GM23248 (cell line): ENCODE data around the gene SHISA8. TPM values are rescaled to one million over a fixed set of nuclear protein-coding genes. Genes with fewer than 3 reads are reported as not detected.
A peak's percentile ranks its signal among the peaks of the same experiment; 100 is the strongest.

Experiments used
- DNase-seq: peaks from one replicate; pipeline ENCODE4 v3.0.0-alpha.2; 2015
- H2AFZ ChIP-seq: fragments of 200-600 bp; sonication (generic); 2 replicates; pipeline ENCODE4 v1.6.1; 2016; ENCODE audit warnings: antibody characterized with exemption
- H3F3A ChIP-seq: fragments of 200-600 bp; sonication (generic); 2 replicates; pipeline ENCODE4 v1.6.1; 2016; ENCODE audit warnings: mild to moderate bottlenecking, antibody characterized with exemption, mixed run types; ENCODE audit not compliant: insufficient read depth
- H3K27ac ChIP-seq: fragments of 200-600 bp; sonication (generic); 2 replicates; pipeline ENCODE4 v1.5.1; 2016; ENCODE audit warnings: mild to moderate bottlenecking
- H3K27me3 ChIP-seq: fragments of 200-600 bp; sonication (generic); replicated peaks from 2 replicates; pipeline ENCODE4 v1.6.1; 2016; ENCODE audit warnings: mild to moderate bottlenecking; ENCODE audit not compliant: insufficient read depth
- H3K36me3 ChIP-seq: fragments of 200-600 bp; sonication (generic); 2 replicates; pipeline ENCODE4 v1.6.1; 2016; ENCODE audit warnings: low read depth, mild to moderate bottlenecking
- H3K4me1 ChIP-seq: fragments of 200-600 bp; sonication (generic); 2 replicates; pipeline ENCODE4 v1.6.1; 2016; ENCODE audit warnings: mild to moderate bottlenecking; ENCODE audit not compliant: insufficient read depth
- H3K4me2 ChIP-seq: fragments of 200-600 bp; sonication (generic); one replicate; pipeline ENCODE4 v1.6.1; 2016; ENCODE audit warnings: mild to moderate bottlenecking; ENCODE audit not compliant: unreplicated experiment
- H3K4me3 ChIP-seq: fragments of 200-600 bp; sonication (generic); 2 replicates; pipeline ENCODE4 v1.5.1; 2016; ENCODE audit warnings: mild to moderate bottlenecking
- H3K79me2 ChIP-seq: fragments of 200-600 bp; sonication (generic); 2 replicates; pipeline ENCODE4 v1.6.1; 2016; ENCODE audit warnings: mild to moderate bottlenecking; ENCODE audit not compliant: insufficient read depth
- H3K9ac ChIP-seq: fragments of 200-600 bp; sonication (generic); 2 replicates; pipeline ENCODE4 v1.6.1; 2016; ENCODE audit warnings: mild to moderate bottlenecking
- H3K9me2 ChIP-seq: fragments of 200-600 bp; sonication (generic); 2 replicates; pipeline ENCODE4 v1.6.1; 2016; ENCODE audit warnings: mixed run types, mild to moderate bottlenecking, moderate library complexity; ENCODE audit not compliant: insufficient read depth
- H3K9me3 ChIP-seq: fragments of 200-600 bp; sonication (generic); one replicate; pipeline ENCODE4 v1.6.1; 2017; ENCODE audit warnings: low read depth
- H4K20me1 ChIP-seq: fragments of 200-600 bp; sonication (generic); 2 replicates; pipeline ENCODE4 v1.6.0; 2016; ENCODE audit not compliant: insufficient read depth
- EZH2 ChIP-seq: fragments of 200-600 bp; sonication (generic); IDR thresholded peaks from 2 replicates; pipeline ENCODE4 v1.6.1; 2018; ENCODE audit warnings: antibody characterized with exemption, mild to moderate bottlenecking; ENCODE audit not compliant: insufficient read depth, poor library complexity, severe bottlenecking
- EZH2phosphoT487 ChIP-seq: fragments of 200-600 bp; sonication (generic); IDR thresholded peaks from 2 replicates; pipeline ENCODE4 v1.6.1; 2018; ENCODE audit warnings: antibody characterized with exemption, moderate library complexity, mild to moderate bottlenecking, low read depth; ENCODE audit not compliant: insufficient read depth
- WGBS, 2 experiments: methylation state at CpG; one replicate each; pipeline ENCODE4 v1.1.6; 2015 to 2017; ENCODE audit warnings: low lambda C conversion rate in 2 of 2, low coverage in 1 of 2; ENCODE audit errors: missing lambda C conversion rate in 2 of 2; 5-methylcytosine and 5-hydroxymethylcytosine counted together
- in situ Hi-C: fragments of 300-500 bp; cut with MboI; formaldehyde crosslinking; loops from 2 replicates; pipeline ENCODE4 v1.15.0; 2020
- polyA plus RNA-seq: library from polyadenylated mRNA; unstranded; fragments of >200 nt; fragmentation: Nextera tagmentation; extraction: Ambion mirVana; gene quantifications from 2 replicates; pipeline ENCODE4 v1.2.1, GENCODE V29; 2016
- total RNA-seq: library from RNA; depleted of rRNA; stranded (reverse); fragments of >200 nt; shearing (Covaris generic); gene quantifications from 2 replicates; pipeline ENCODE4 v1.2.3, GENCODE V29; 2014

SHISA8 gene
- total and polyA plus RNA-seq, 2 experiments from 2014 or later, result not detected

DNA sequence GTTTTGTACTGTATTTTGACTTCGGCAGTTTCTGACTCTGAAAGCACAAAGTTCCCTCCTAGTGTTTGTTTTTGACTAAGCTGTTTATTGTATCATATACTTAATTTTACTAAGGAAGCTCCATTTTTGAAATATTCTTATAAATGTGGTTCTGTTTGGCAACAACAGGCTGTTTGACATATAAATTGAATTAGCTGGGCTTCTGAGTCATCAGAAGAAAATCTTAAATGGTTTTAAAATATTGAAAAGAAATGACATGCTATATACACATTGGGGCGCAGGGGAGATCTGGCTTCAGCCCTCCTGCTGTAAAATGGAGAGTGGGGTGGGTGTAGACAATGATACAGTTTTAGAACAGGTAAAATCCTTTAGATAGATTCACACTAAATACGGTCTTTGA is 38.6 kb downstream of the SHISA8 start:
- no peaks in the 10 kb centered on the region for H4K20me1 ChIP-seq
- H3F3A ChIP-seq, result no peaks in the 10 kb centered on the region
- 94 to 96% methylated on average over 3 of the region's 3 CpGs for WGBS, 2 experiments
- H3K4me3 ChIP-seq, result no peak overlapping the region
- H3K27ac ChIP-seq, result no peak overlapping the region
- no peaks in the 10 kb centered on the region for H3K79me2 ChIP-seq
- H3K4me1 ChIP-seq, result peaks cover 16% of the 10 kb centered on the region
- H3K4me2 ChIP-seq, result peak overlapping the region; percentile 21
- DNase-seq, result peak; percentile 49
- in situ Hi-C loops, result no loop called here
- H3K27me3 ChIP-seq, result no peaks in the 10 kb centered on the region
- H3K9ac ChIP-seq, result no peak overlapping the region
- H3K9me3 ChIP-seq, result no peaks in the 10 kb centered on the region
- H3K36me3 ChIP-seq, result peaks cover 11% of the 10 kb centered on the region; the same call in 1 of the 2 replicates
- no peaks in the 10 kb centered on the region for H3K9me2 ChIP-seq
- no peak overlapping the region for H2AFZ ChIP-seq
- TF ChIP-seq EZH2, result no peak
- no peak for TF ChIP-seq EZH2phosphoT487

DNA sequence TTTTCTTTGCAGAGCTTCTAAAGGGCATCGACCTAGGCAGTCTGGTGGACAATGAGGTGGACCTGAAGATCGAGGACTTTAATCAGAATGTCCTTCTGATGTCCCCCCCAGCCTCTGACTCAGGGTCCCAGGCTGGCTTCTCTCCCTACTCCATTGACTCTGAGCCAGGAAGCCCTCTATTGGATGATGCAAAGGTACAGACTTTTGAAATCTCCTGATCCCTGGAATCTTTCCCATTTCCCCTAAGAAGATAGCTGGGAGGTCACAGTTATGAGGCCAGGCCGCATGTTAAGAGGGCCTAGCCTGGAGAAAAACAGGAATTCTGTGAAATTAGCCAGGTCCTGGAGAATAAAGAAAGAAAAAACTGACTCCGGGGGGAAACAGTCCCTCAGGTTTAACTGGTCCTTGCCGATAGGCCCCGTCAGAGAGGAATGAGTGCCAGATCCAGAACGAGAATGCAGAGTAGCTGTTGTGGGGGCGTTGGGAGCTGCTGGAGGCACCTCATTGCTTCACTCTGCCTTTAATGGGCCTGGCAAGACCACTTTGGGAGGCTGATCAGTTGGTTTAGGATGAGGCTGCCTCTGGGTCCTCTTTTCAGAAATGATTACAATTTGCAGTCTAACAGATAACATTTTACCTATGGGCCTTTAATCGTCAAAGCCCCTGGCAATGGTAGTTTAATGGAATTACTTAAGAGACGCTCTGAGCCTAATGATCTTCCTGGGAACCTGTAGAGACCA is 39.2 kb downstream of the SHISA8 start:
- H3K79me2 ChIP-seq, result no peaks in the 10 kb centered on the region
- H3K4me2 ChIP-seq, result peak overlapping the region; percentile 21
- peaks cover 14% of the 10 kb centered on the region; the same call in 1 of the 2 replicates for H3K36me3 ChIP-seq
- 75 to 78% methylated on average over 10 of the region's 10 CpGs for WGBS, 2 experiments
- in situ Hi-C loops, result no loop called here
- no peak for DNase-seq
- H2AFZ ChIP-seq, result no peak overlapping the region
- no peak overlapping the region for H3K9ac ChIP-seq
- no peaks in the 10 kb centered on the region for H3F3A ChIP-seq
- peaks cover 16% of the 10 kb centered on the region for H3K4me1 ChIP-seq
- H3K27me3 ChIP-seq, result no peaks in the 10 kb centered on the region
- no peak for TF ChIP-seq EZH2
- TF ChIP-seq EZH2phosphoT487, result no peak
- H3K4me3 ChIP-seq, result no peak overlapping the region
- H3K9me2 ChIP-seq, result no peaks in the 10 kb centered on the region
- H4K20me1 ChIP-seq, result no peaks in the 10 kb centered on the region
- H3K27ac ChIP-seq, result no peak overlapping the region
- no peaks in the 10 kb centered on the region for H3K9me3 ChIP-seq

DNA sequence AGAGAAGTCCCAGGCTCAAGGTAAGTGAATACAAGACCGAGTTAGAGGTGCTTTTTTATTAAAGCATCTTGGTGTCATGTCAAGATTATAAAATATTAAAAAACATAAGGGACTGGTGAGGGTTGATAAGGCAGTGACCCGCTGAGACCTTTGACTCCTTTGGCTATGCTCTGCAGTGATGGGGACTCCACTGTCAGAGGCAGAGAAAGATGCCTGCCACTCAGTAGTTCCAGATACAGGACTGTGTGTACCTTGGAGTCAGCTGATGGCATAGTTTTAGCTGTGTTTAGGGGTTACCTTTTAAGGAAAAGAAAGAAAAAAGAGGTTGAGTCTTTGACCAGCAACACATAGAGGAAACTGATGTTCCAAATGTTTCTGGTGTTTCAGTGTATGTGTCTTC is 40.8 kb downstream of the SHISA8 start:
- in situ Hi-C loops, result no loop called here
- H3K36me3 ChIP-seq, result peaks cover 19% of the 10 kb centered on the region; the same call in 1 of the 2 replicates

DNA sequence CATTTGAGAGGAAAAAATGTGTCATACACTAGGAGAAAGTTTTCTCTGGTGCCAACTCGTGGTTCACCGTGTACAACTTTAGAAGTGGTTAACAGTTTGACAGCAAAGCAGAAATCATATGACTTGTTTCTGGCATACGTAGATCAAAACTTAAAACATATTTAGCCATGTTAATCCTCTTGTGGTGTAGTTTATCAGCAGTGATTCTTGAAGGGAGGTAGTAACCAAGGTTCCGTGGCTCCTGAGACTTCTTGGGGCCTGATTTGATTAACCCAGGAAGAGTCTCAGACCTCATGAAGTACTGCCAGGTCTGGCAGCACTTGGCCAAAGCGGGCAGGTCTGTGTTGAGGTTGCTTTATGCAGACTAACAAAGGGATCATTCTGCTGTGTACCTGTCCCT is 41.5 kb downstream of the SHISA8 start:
- Histone ChIP-seq H2AFZ (no peak overlapping the region), H3K79me2 (no peaks in the 10 kb centered on the region), H3K27me3 (no peaks in the 10 kb centered on the region), H3K9ac (no peak overlapping the region), H3K4me1 (peaks cover 16% of the 10 kb centered on the region), H3K9me2 (no peaks in the 10 kb centered on the region), H3K27ac (no peak overlapping the region), H3F3A (no peaks in the 10 kb centered on the region), H3K4me3 (no peak overlapping the region), H3K4me2 (no peak overlapping the region), H3K9me3 (no peaks in the 10 kb centered on the region), H3K36me3 (peaks cover 19% of the 10 kb centered on the region; the same call in 1 of the 2 replicates), H4K20me1 (no peaks in the 10 kb centered on the region)
- in situ Hi-C loops, result no loop called here
- TF ChIP-seq EZH2phosphoT487 (no peak), EZH2 (no peak)
- DNase-seq, result no peak
- 68 to 70% methylated on average over 5 of the region's 5 CpGs for WGBS, 2 experiments

More for the DNA sequence above, 40.8 kb downstream of the SHISA8 start:
- no peak for TF ChIP-seq EZH2
- TF ChIP-seq EZH2phosphoT487, result no peak
- WGBS, 2 experiments, result 98% methylated on average over 2 of the region's 2 CpGs
- no peak overlapping the region for H3K9ac ChIP-seq
- H4K20me1 ChIP-seq, result no peaks in the 10 kb centered on the region
- H3K4me3 ChIP-seq, result no peak overlapping the region
- no peaks in the 10 kb centered on the region for H3K79me2 ChIP-seq
- H3K9me3 ChIP-seq, result no peaks in the 10 kb centered on the region
- H3K27ac ChIP-seq, result no peak overlapping the region
- H2AFZ ChIP-seq, result no peak overlapping the region
- no peak for DNase-seq
- H3K27me3 ChIP-seq, result no peaks in the 10 kb centered on the region
- H3K4me1 ChIP-seq, result peaks cover 16% of the 10 kb centered on the region
- H3K9me2 ChIP-seq, result no peaks in the 10 kb centered on the region
- no peak overlapping the region for H3K4me2 ChIP-seq
- no peaks in the 10 kb centered on the region for H3F3A ChIP-seq
